DMS79 (cell line): ENCODE data around the gene WDR6.

Experiments
- DNase-seq: peaks from one replicate; lab custom pipeline; 2025; lab: John Stamatoyannopoulos, UW

The WDR6 gene

DNA sequence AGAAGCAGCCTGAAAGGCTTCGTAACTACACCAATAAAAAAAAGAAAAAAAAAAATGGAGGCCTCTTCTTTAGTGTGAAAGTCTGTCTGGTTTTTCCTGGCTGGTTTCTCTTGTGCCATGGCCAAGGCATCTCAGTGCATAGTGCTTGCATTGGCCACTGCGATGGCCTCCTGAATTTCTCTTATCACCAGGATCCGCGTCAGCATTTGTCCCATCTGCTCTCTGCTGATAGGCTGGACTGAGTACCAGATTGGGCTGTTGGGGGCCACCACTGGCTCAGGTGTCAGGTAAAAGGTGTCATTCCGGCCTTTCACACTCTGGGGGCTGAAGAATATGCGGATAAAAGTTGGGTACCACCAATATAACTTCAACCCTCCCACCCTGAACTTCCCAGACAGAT, 23.1 kb downstream of the WDR6 start:
- DNase-seq = no peak

- no peak for DNase-seq
Measured at GRCh38 chr3:49032646-49033304, 25.6 kb downstream of the WDR6 start.

DNA sequence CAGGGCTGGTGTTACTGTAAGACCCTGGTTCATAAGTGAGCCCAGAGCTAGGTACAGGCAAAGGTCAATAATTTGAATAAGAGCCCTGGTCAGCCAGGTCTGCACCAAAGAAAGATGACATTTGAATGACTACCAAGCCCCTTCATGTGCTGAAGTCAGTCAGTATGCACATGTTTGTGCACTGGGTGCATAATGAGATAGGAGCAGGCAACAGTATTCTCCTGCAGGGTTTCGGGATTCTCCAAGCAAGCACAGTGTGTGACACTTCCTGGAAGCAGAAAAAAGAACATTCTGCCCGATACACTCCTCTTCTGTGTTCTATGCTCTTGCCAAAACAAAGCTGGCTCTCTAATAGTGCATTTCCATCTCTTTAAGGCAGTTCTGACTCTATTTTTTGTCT, 27.5 kb downstream of the WDR6 start:
- no peak for DNase-seq

- no peak for DNase-seq
Measured at GRCh38 chr3:49035281-49035680, 28.1 kb downstream of the WDR6 start.

- no peak for DNase-seq
Measured at GRCh38 chr3:49053543-49053942, 46.4 kb downstream of the WDR6 start.

GRCh38 chr3:49054344-49054862, 47.2 kb downstream of the WDR6 start:
- no peak for DNase-seq

DNA sequence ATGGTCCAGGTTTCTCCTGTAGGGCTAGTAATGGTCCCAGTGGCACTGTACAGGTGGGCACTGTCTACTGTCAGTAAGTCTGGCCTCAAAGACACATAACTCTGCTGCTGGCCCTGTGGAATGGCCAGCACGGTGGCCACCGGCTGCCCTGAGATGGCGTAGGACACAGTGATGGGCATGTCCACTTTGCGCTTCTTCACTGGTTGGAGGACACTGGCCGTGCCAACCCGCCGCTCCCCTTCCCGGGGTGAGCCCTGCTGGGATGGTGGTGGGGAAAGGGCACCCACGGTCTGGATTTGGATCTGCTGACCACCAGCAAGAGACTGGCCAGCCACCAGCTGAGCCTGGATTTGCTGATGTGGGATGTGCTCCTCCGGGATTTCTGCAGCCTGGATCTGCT, 50.1 kb downstream of the WDR6 start:
- no peak for DNase-seq

- DNase-seq = no peak
Measured at GRCh38 chr3:49058011-49058410, 50.8 kb downstream of the WDR6 start.
